ENCODE measurements around the gene C2orf76. TPM values are rescaled to one million over a fixed set of nuclear protein-coding genes. Genes with fewer than 3 reads are reported as not detected.
A peak's percentile ranks its signal among the peaks of the same experiment; 100 is the strongest.

Gene C2orf76
- total and polyA plus RNA-seq, 3 experiments from 2014 or later = 16.5 to 24.7 (median 19.6) TPM

DNA sequence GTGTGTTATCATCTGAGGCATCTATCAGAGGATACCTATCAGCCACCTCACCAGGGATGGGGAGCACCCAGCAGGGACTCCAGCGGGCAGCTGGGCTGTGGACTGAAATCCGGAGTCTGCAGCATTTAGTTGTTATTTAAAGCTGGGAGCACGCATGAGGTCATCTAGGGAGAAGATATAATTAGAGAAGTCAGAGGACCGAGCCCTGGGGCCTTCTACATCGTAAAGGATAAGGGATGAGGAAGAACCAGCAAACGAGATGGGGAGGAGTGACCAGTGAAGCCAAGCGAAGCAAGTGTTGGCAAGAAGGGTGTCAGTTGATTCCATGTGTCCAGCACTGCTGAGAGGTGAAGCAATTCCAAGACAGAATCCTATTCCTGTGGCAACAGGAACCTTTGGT, 72.7 kb downstream of the C2orf76 start:
- Mint-ChIP-seq H3K27ac (no peak overlapping the region), H3K27me3 (no peaks in the 10 kb centered on the region), H3K9me3 (no peaks in the 10 kb centered on the region), H3K36me3 (no peaks in the 10 kb centered on the region), H3K4me1 (peaks cover 0 to 5% (median 3%) of the 10 kb centered on the region in 3 donors), H3K4me3 (no peak overlapping the region)
- Histone ChIP-seq H3K4me3 (ENCODE audit: low read length) (no peak overlapping the region), H3K9me3 (ENCODE audit: low read length) (no peaks in the 10 kb centered on the region), H3K4me1 (ENCODE audit: insufficient read depth, low read length) (no peaks in the 10 kb centered on the region), H3K27ac (ENCODE audit: low read depth, low read length) (no peak overlapping the region), H3K36me3 (ENCODE audit: insufficient read depth, low read length) (no peaks in the 10 kb centered on the region), H3K27me3 (ENCODE audit: insufficient read depth, low read length, poor library complexity, severe bottlenecking) (no peaks in the 10 kb centered on the region)
- POLR2A ChIA-PET = no interaction called here
- DNase-seq = no peak
- CTCF ChIA-PET = no interaction called here

DNA sequence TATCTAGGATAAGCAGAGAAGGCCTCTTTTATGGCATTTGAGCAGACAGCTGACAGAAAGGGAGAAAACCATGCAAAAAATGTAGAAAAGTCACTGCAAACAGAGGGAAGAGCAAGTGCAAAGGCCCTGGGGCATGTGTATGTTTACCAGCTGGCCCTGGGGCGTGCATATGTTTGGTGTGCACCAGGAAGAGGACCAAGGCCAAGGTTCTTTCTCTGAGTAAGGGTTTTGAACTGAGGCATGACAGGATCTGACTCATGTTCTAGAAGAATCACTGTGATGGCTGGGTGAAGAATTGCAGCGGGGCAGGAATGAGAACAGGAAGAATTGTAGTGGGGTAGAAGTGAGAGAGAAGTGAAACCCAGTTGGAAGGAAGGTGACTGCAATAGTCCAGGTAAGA, 73.4 kb downstream of the C2orf76 start:
- Histone ChIP-seq H3K36me3 (ENCODE audit: insufficient read depth, low read length) (no peaks in the 10 kb centered on the region), H3K27me3 (ENCODE audit: insufficient read depth, low read length, poor library complexity, severe bottlenecking) (no peaks in the 10 kb centered on the region), H3K27ac (ENCODE audit: low read depth, low read length) (no peak overlapping the region), H3K4me3 (ENCODE audit: low read length) (no peak overlapping the region), H3K4me1 (ENCODE audit: insufficient read depth, low read length) (no peaks in the 10 kb centered on the region), H3K9me3 (ENCODE audit: low read length) (no peaks in the 10 kb centered on the region)
- Mint-ChIP-seq H3K27me3 (no peaks in the 10 kb centered on the region), H3K4me3 (no peak overlapping the region), H3K27ac (no peak overlapping the region), H3K4me1 (peaks cover 0 to 5% (median 3%) of the 10 kb centered on the region in 3 donors), H3K9me3 (no peaks in the 10 kb centered on the region), H3K36me3 (no peaks in the 10 kb centered on the region)
- POLR2A ChIA-PET = no interaction called here
- no peak for DNase-seq
- CTCF ChIA-PET = no interaction called here

- no peaks in the 10 kb centered on the region for H3K4me1 ChIP-seq (ENCODE audit: insufficient read depth, low read length)
- POLR2A ChIA-PET = no interaction called here
- no peaks in the 10 kb centered on the region for H3K9me3 ChIP-seq (ENCODE audit: low read length)
- no peaks in the 10 kb centered on the region for H3K36me3 ChIP-seq (ENCODE audit: insufficient read depth, low read length)
- Mint-ChIP-seq H3K27ac (no peak overlapping the region), H3K36me3 (no peaks in the 10 kb centered on the region), H3K9me3 (no peaks in the 10 kb centered on the region), H3K4me1 (peaks cover 0 to 5% (median 3%) of the 10 kb centered on the region in 3 donors), H3K27me3 (no peaks in the 10 kb centered on the region), H3K4me3 (no peak overlapping the region)
- DNase-seq = no peak
- no peak overlapping the region for H3K4me3 ChIP-seq (ENCODE audit: low read length)
- no peak overlapping the region for H3K27ac ChIP-seq (ENCODE audit: low read depth, low read length)
- no peaks in the 10 kb centered on the region for H3K27me3 ChIP-seq (ENCODE audit: insufficient read depth, low read length, poor library complexity, severe bottlenecking)
- CTCF ChIA-PET = interaction anchor here (1.9 kb wide), 1 partner anchor 9 kb away, joined by 5 read pairs; no protein-coding TSS in a partner anchor
These were observed 74.4 kb downstream of the C2orf76 start for GRCh38 chr2:119292226-119292625.

- Mint-ChIP-seq H3K36me3 (peaks cover 0 to under 1% (median 0%) of the 10 kb centered on the region in 3 donors), H3K27ac (no peak overlapping the region), H3K4me1 (peaks cover 0 to 5% (median 3%) of the 10 kb centered on the region in 3 donors), H3K9me3 (no peaks in the 10 kb centered on the region), H3K4me3 (no peak overlapping the region), H3K27me3 (no peaks in the 10 kb centered on the region)
- no peaks in the 10 kb centered on the region for H3K27me3 ChIP-seq (ENCODE audit: insufficient read depth, low read length, poor library complexity, severe bottlenecking)
- H3K4me1 ChIP-seq (ENCODE audit: insufficient read depth, low read length) = no peaks in the 10 kb centered on the region
- H3K36me3 ChIP-seq (ENCODE audit: insufficient read depth, low read length) = no peaks in the 10 kb centered on the region
- no peaks in the 10 kb centered on the region for H3K9me3 ChIP-seq (ENCODE audit: low read length)
- CTCF ChIA-PET = interaction anchor here (1.9 kb wide), 1 partner anchor 9 kb away, joined by 5 read pairs; no protein-coding TSS in a partner anchor
- DNase-seq = no peak
- H3K4me3 ChIP-seq (ENCODE audit: low read length) = no peak overlapping the region
- POLR2A ChIA-PET = no interaction called here
- H3K27ac ChIP-seq (ENCODE audit: low read depth, low read length) = no peak overlapping the region
These were observed 75.0 kb downstream of the C2orf76 start for GRCh38 chr2:119291588-119292167.

DNA sequence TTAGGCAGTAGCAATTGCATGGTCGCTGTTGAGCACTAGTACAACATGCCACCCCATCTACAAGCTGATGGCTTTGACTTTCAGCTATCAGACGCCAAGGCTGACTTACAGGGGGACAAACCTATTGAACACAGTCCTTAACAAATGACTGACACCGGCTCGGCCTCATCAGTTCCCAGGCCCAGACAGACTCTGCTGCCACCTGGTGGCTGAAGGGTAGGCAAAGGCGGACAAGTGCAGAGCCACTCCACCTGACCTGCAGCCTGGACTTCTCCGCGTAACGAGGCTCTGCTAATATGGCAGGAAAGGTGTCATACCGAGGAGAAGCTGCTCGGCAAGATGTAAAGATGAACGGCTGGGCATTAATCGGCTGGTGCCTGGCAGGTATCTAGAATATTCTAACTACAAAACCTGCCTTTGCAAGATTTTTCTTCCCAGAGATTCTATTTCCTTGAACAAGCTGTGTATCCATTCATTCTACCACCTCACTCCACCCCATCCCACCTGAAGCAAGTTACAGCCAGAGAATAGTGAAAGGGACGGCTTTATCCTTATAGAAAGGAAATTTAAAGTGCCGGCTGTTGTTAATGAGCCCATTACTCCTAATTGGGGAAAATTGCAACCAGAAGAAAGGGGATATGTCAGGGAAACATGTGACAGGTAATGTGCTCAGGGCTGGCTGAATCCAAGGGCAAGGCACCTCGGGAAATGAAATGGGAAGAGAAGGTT, 75.6 kb downstream of the C2orf76 start:
- peak overlapping the region in 1 of 7 donors; percentile 45 for H3K4me3 Mint-ChIP-seq
- ChIA-PET POLR2A (no interaction called here), CTCF (interaction anchor here (0.9 to 1.9 kb wide), 2 partner anchors 10 to 11 kb away, joined by 3 to 5 read pairs; no protein-coding TSS in a partner anchor)
- peak overlapping the region in 1 of 8 donors; percentile 38 for H3K27ac Mint-ChIP-seq
- Histone ChIP-seq H3K27ac (ENCODE audit: low read depth, low read length) (no peak overlapping the region), H3K36me3 (ENCODE audit: insufficient read depth, low read length) (no peaks in the 10 kb centered on the region), H3K4me1 (ENCODE audit: insufficient read depth, low read length) (no peaks in the 10 kb centered on the region), H3K4me3 (ENCODE audit: low read length) (no peak overlapping the region), H3K9me3 (ENCODE audit: low read length) (no peaks in the 10 kb centered on the region), H3K27me3 (ENCODE audit: insufficient read depth, low read length, poor library complexity, severe bottlenecking) (no peaks in the 10 kb centered on the region)
- peak in 3 of 5 donors; percentile 17 to 75 (median 18) for DNase-seq
- peaks cover 0 to 5% (median 0%) of the 10 kb centered on the region in 3 donors for H3K36me3 Mint-ChIP-seq
- H3K4me1 Mint-ChIP-seq = peaks cover 0 to 5% (median 3%) of the 10 kb centered on the region in 3 donors
- H3K9me3 Mint-ChIP-seq = no peaks in the 10 kb centered on the region
- no peaks in the 10 kb centered on the region for H3K27me3 Mint-ChIP-seq

DNA sequence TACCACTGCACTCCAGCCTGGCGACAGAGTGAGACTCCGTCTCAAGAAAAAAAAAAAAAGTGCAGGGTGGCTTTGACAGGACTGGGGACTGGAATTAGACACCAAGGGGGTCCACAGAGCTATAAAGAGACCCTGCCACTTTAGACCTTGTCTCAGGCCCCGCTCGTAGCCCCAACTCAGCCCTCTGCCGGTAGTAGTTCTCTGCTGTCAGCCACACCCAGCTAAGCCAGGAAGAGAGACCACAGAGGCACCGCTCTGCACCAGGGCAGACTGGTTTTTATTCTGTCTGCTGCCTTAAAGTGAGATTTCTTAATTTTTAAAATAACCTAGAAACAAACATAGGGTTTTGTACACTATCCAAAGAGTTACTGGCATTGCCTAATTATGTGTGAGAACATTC, 77.0 kb downstream of the C2orf76 start:
- Mint-ChIP-seq H3K36me3 (peaks cover 0 to 5% (median 0%) of the 10 kb centered on the region in 3 donors), H3K4me1 (peaks cover 0 to 5% (median 3%) of the 10 kb centered on the region in 3 donors), H3K9me3 (no peaks in the 10 kb centered on the region), H3K27ac (no peak overlapping the region), H3K4me3 (no peak overlapping the region), H3K27me3 (no peaks in the 10 kb centered on the region)
- ChIA-PET CTCF (interaction anchor here (1.0 to 1.3 kb wide), 2 partner anchors 14 to 407 kb away, joined by 3 to 5 read pairs; no protein-coding TSS in a partner anchor), POLR2A (no interaction called here)
- no peak for DNase-seq
- Histone ChIP-seq H3K9me3 (ENCODE audit: low read length) (no peaks in the 10 kb centered on the region), H3K4me3 (ENCODE audit: low read length) (no peak overlapping the region), H3K27ac (ENCODE audit: low read depth, low read length) (no peak overlapping the region), H3K4me1 (ENCODE audit: insufficient read depth, low read length) (no peaks in the 10 kb centered on the region), H3K27me3 (ENCODE audit: insufficient read depth, low read length, poor library complexity, severe bottlenecking) (no peaks in the 10 kb centered on the region), H3K36me3 (ENCODE audit: insufficient read depth, low read length) (no peaks in the 10 kb centered on the region)

DNA sequence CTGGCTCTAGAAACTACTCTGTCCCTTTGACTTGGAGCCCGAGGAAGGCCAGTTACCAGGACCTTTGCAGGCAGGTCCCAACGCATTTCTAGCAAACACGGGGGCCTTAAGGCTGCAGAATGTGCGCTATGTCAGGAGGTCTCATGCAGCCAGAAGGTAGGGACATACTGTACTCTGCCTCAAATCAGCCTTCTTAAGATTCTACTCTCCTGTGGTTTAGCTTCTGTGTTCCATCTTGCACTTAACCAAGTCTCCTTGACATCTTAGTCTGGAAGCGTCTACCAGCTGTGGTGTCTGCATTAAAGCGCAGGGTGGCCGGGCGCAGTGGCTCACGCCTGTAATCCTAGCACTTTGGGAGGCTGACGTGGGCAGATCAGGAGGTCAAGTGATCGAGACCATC, 77.5 kb downstream of the C2orf76 start:
- H3K27ac ChIP-seq (ENCODE audit: low read depth, low read length) = no peak overlapping the region
- Mint-ChIP-seq H3K9me3 (no peaks in the 10 kb centered on the region), H3K4me3 (no peak overlapping the region), H3K27me3 (no peaks in the 10 kb centered on the region), H3K36me3 (peaks cover 0 to 5% (median 0%) of the 10 kb centered on the region in 3 donors), H3K27ac (no peak overlapping the region), H3K4me1 (peaks cover 0 to 5% (median 3%) of the 10 kb centered on the region in 3 donors)
- no peaks in the 10 kb centered on the region for H3K4me1 ChIP-seq (ENCODE audit: insufficient read depth, low read length)
- ChIA-PET CTCF (interaction anchor here (1.0 to 1.3 kb wide), 2 partner anchors 14 to 407 kb away, joined by 3 to 5 read pairs; no protein-coding TSS in a partner anchor), POLR2A (no interaction called here)
- H3K9me3 ChIP-seq (ENCODE audit: low read length) = no peaks in the 10 kb centered on the region
- no peak overlapping the region for H3K4me3 ChIP-seq (ENCODE audit: low read length)
- no peaks in the 10 kb centered on the region for H3K27me3 ChIP-seq (ENCODE audit: insufficient read depth, low read length, poor library complexity, severe bottlenecking)
- H3K36me3 ChIP-seq (ENCODE audit: insufficient read depth, low read length) = no peaks in the 10 kb centered on the region
- no peak for DNase-seq

- no peak overlapping the region for H3K4me3 Mint-ChIP-seq
- H3K4me1 ChIP-seq (ENCODE audit: insufficient read depth, low read length) = no peaks in the 10 kb centered on the region
- no peak overlapping the region for H3K4me3 ChIP-seq (ENCODE audit: low read length)
- H3K36me3 ChIP-seq (ENCODE audit: insufficient read depth, low read length) = no peaks in the 10 kb centered on the region
- no peak for DNase-seq
- H3K9me3 Mint-ChIP-seq = no peaks in the 10 kb centered on the region
- H3K27ac Mint-ChIP-seq = no peak overlapping the region
- no peaks in the 10 kb centered on the region for H3K27me3 ChIP-seq (ENCODE audit: insufficient read depth, low read length, poor library complexity, severe bottlenecking)
- no peak overlapping the region for H3K27ac ChIP-seq (ENCODE audit: low read depth, low read length)
- H3K27me3 Mint-ChIP-seq = no peaks in the 10 kb centered on the region
- H3K4me1 Mint-ChIP-seq = peaks cover 0 to 5% (median 3%) of the 10 kb centered on the region in 3 donors
- POLR2A ChIA-PET = no interaction called here
- CTCF ChIA-PET = interaction anchor here (1.3 kb wide), 1 partner anchor 406 kb away, joined by 5 read pairs; no protein-coding TSS in a partner anchor
- peaks cover 0 to 5% (median 0%) of the 10 kb centered on the region in 3 donors for H3K36me3 Mint-ChIP-seq
- H3K9me3 ChIP-seq (ENCODE audit: low read length) = no peaks in the 10 kb centered on the region
These were observed 78.1 kb downstream of the C2orf76 start for GRCh38 chr2:119288576-119288975.
